Nephron (organoid): ENCODE results near the gene MACROD2.
"Not testable (repeated sequence)": the region's sequence is repeated elsewhere in the genome, so short reads cannot be mapped to it uniquely, and the experiment has no call there.

Experiments
- H3K27ac Mint-ChIP-seq, 3 experiments: 2 replicates each; pipeline ENCODE4 v1.8.0; 2020; ENCODE audit warnings: mixed read lengths in 3 of 3, mild to moderate bottlenecking in 2 of 3, moderate library complexity in 1 of 3
- H3K27me3 Mint-ChIP-seq: 2 replicates; pipeline ENCODE4 v1.8.0; 2021; ENCODE audit warnings: low read depth, mild to moderate bottlenecking, moderate library complexity, mixed read lengths
- H3K36me3 Mint-ChIP-seq: 2 replicates; pipeline ENCODE4 v1.8.0; 2020; ENCODE audit warnings: low read depth, mixed read lengths
- H3K4me1 Mint-ChIP-seq: 2 replicates; pipeline ENCODE4 v1.8.0; 2020; ENCODE audit warnings: mixed read lengths
- H3K4me3 Mint-ChIP-seq, 3 experiments: 2 replicates each; pipeline ENCODE4 v1.8.0; 2020; ENCODE audit warnings: mild to moderate bottlenecking in 3 of 3, mixed read lengths in 3 of 3, moderate library complexity in 2 of 3
- H3K9me3 Mint-ChIP-seq: 2 replicates; pipeline ENCODE4 v1.8.0; 2020; ENCODE audit warnings: mixed read lengths
- CTCF ChIP-seq, 3 experiments: fragments of 200-600 bp; sonication (generic); IDR thresholded peaks; one replicate each; pipeline ENCODE4 v1.5.0; 2021; ENCODE audit warnings: antibody characterized with exemption in 3 of 3; ENCODE audit not compliant: unreplicated experiment in 3 of 3

Gene MACROD2

GRCh38 chr20:14264869-14265268 is 269.6 kb downstream of the MACROD2 start:
- peaks cover 6% of the 10 kb centered on the region for H3K9me3 Mint-ChIP-seq
- no peak overlapping the region for H3K27ac Mint-ChIP-seq
- no peak for TF ChIP-seq CTCF (IDR thresholded peaks at IDR 0.05; ENCODE audit: unreplicated experiment in 3 of 3)
- no peaks in the 10 kb centered on the region for H3K36me3 Mint-ChIP-seq
- no peak overlapping the region for H3K4me3 Mint-ChIP-seq
- H3K27me3 Mint-ChIP-seq: no peaks in the 10 kb centered on the region
- no peaks in the 10 kb centered on the region for H3K4me1 Mint-ChIP-seq

GRCh38 chr20:14266246-14266645 is 270.9 kb downstream of the MACROD2 start:
- Mint-ChIP-seq H3K27ac (no peak overlapping the region), H3K9me3 (peaks cover 9% of the 10 kb centered on the region), H3K36me3 (no peaks in the 10 kb centered on the region), H3K27me3 (no peaks in the 10 kb centered on the region), H3K4me1 (no peaks in the 10 kb centered on the region), H3K4me3 (no peak overlapping the region)
- TF ChIP-seq CTCF (IDR thresholded peaks at IDR 0.05; ENCODE audit: unreplicated experiment in 3 of 3): no peak

GRCh38 chr20:14270751-14271150 is 275.4 kb downstream of the MACROD2 start:
- not testable (repeated sequence) for H3K4me3 Mint-ChIP-seq, H3K27me3 Mint-ChIP-seq
- H3K9me3 Mint-ChIP-seq: peaks cover 19% of the 10 kb centered on the region

GRCh38 chr20:14282140-14282539 is 286.8 kb downstream of the MACROD2 start:
- Mint-ChIP-seq H3K36me3 (no peaks in the 10 kb centered on the region), H3K9me3 (no peaks in the 10 kb centered on the region), H3K4me1 (no peaks in the 10 kb centered on the region), H3K4me3 (no peak overlapping the region), H3K27ac (no peak overlapping the region), H3K27me3 (no peaks in the 10 kb centered on the region)
- no peak for TF ChIP-seq CTCF (IDR thresholded peaks at IDR 0.05; ENCODE audit: unreplicated experiment in 3 of 3)

More at GRCh38 chr20:14270751-14271150, 275.4 kb downstream of the MACROD2 start:
- H3K4me1 Mint-ChIP-seq, H3K27ac Mint-ChIP-seq, H3K36me3 Mint-ChIP-seq: not testable (repeated sequence)

GRCh38 chr20:14284443-14284842 is 289.1 kb downstream of the MACROD2 start:
- no peak overlapping the region for H3K27ac Mint-ChIP-seq
- no peak overlapping the region for H3K4me3 Mint-ChIP-seq
- TF ChIP-seq CTCF (IDR thresholded peaks at IDR 0.05; ENCODE audit: unreplicated experiment in 3 of 3): no peak
- no peaks in the 10 kb centered on the region for H3K36me3 Mint-ChIP-seq
- no peaks in the 10 kb centered on the region for H3K9me3 Mint-ChIP-seq
- H3K4me1 Mint-ChIP-seq: no peaks in the 10 kb centered on the region
- no peaks in the 10 kb centered on the region for H3K27me3 Mint-ChIP-seq

- Mint-ChIP-seq H3K36me3 (no peaks in the 10 kb centered on the region), H3K4me1 (no peaks in the 10 kb centered on the region), H3K27ac (no peak overlapping the region), H3K9me3 (no peaks in the 10 kb centered on the region), H3K4me3 (no peak overlapping the region), H3K27me3 (peaks cover 7% of the 10 kb centered on the region)
- no peak for TF ChIP-seq CTCF (IDR thresholded peaks at IDR 0.05; ENCODE audit: unreplicated experiment in 3 of 3)
Measured at GRCh38 chr20:14288341-14289330, 293.3 kb downstream of the MACROD2 start.
